GM12865 (cell line): ENCODE measurements around the gene VPS37D.
"Not testable (repeated sequence)": the region's sequence is repeated elsewhere in the genome, so short reads cannot be mapped to it uniquely, and the experiment has no call there.

ENCODE experiments used
- DNase-seq: peaks from one replicate; pipeline ENCODE4 v3.0.0; 2010; ENCODE audit warnings: low read depth
- H3K4me3 ChIP-seq: 2 replicates; pipeline ENCODE4 v1.5.1; 2011; ENCODE audit warnings: mild to moderate bottlenecking, low read depth, low read length, control low read depth
- TF ChIP-seq, protein P1 (sequence below): IDR thresholded peaks from 2 replicates; pipeline ENCODE4 v1.5.1; 2011; ENCODE audit warnings: low read length, control low read depth, low read depth, inconsistent platforms; ENCODE audit not compliant: insufficient read depth; ENCODE audit errors: missing control alignments

Gene VPS37D

DNA sequence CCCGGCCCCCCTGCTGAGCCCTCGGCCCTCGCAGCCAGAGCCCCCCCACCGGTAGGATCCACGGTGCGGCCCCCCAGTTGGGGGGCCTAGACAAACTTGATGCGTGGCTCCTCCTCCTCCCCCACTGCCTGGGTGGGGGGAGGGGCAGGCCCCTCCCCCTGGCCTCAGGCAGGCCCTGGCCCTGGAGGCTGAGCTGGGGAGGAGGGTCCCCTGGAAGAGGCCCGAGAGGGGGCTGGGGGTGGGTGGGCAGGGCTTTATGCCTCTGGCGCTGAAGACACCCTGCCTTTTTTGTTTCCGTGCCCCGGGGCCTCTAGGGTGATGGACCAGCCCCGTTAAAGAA lies 3.7 kb downstream of the VPS37D start:
- TF ChIP-seq, protein P1, sequence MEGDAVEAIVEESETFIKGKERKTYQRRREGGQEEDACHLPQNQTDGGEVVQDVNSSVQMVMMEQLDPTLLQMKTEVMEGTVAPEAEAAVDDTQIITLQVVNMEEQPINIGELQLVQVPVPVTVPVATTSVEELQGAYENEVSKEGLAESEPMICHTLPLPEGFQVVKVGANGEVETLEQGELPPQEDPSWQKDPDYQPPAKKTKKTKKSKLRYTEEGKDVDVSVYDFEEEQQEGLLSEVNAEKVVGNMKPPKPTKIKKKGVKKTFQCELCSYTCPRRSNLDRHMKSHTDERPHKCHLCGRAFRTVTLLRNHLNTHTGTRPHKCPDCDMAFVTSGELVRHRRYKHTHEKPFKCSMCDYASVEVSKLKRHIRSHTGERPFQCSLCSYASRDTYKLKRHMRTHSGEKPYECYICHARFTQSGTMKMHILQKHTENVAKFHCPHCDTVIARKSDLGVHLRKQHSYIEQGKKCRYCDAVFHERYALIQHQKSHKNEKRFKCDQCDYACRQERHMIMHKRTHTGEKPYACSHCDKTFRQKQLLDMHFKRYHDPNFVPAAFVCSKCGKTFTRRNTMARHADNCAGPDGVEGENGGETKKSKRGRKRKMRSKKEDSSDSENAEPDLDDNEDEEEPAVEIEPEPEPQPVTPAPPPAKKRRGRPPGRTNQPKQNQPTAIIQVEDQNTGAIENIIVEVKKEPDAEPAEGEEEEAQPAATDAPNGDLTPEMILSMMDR = no peak
- no peak for DNase-seq
- H3K4me3 ChIP-seq = no peak overlapping the region

DNA sequence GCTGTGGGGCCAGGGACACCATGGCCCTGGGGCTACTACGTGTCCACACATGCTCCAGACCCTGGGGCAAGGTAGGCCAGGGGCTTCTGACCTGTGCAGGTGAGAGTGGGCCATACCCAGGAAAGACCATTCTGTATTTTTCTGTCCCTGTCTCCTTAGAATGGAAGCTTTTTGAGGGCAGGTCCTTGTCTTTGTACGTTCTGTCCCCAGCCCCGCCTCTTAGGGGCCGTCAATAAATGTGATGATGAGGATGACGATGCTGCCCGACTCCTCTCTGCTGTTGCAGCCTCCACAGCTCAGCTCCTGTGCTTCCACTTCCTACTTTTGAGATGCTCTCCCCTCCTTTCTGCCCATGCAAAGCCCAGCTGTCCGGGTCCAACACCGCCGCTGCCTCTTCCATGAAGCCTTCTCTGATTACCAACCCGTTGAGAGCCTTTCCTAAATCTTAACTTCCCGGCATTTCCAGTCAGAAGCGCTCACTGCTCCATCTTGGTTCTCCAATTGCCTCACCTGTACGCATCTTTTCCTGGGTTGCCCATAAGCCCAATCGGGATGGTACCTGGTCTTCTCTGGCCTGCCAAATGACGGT lies 4.3 kb downstream of the VPS37D start:
- H3K4me3 ChIP-seq = no peak overlapping the region
- DNase-seq = no peak
- TF ChIP-seq, protein P1 = no peak

DNA sequence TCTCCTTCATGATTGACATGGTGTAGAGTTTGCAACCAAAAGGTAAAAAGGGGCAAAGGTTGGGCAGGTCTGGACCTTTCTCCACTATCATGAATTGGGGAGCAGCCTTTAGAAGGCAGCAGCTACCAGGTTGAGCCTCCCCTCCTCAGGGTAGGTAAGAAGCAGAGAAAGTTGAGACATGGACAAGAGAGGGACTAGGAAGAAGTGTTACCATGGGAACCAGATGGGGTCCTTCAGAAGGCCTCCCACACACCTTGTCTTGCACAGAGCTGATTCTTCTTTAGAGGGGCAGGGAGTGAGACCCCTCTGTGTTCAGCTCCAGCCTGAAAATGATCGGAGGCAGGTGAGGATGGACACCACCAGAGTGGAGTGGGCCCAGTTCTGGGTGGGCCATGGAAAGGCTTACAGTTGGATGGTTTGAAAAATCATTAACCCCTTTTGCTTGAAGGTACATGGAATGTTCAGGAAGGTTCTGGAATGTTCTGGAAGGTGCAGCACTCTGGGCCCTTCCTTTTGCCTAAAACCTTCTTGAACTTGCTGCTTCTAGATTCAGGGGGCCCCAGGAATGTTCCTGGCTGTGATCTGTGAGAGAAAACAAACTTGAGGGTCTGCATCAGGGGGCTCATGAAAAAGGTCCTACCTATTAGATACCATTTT lies 7.0 kb downstream of the VPS37D start:
- TF ChIP-seq, protein P1 = no peak
- H3K4me3 ChIP-seq = no peak overlapping the region
- no peak for DNase-seq

DNA sequence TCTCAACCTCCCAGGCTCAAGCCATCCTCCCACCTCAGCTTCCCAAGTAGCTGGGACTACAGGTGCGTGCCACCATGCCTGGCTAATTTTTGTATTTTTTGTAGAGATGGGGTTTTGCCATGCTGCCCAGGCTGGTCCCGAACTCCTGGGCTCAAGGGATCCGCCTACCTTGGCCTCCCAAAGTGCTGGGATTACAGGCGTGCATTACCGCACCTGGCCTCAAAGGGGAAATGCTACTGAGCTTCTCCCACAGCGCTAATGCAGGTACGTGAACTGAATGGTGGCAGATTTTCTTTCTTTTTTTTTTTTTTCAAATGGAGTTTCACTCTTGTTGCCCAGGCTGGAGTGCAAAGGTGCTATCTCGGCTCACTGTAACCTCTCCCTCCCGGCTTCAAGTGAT lies 8.4 kb downstream of the VPS37D start:
- not testable (repeated sequence) for DNase-seq, H3K4me3 ChIP-seq

DNA sequence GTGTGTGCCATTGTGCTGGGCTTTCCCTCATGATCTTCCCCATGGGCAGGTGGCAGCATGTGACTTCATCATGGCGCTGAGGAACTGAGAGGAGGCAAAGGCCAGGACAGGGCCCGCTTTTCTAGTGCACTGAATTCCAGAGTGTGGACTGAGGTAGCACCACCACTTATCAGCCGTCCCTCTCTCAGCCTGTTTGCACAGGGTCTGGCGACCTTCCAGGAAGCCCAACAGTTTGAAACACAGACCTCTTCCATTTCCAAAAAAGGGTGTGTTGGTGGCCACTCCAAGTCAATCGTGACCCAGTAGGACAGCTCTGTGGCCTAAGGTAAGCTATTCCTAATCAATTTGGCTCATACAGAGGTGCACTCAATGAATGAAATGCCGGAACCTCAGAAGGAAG lies 11.2 kb downstream of the VPS37D start:
- TF ChIP-seq, protein P1 = no peak
- H3K4me3 ChIP-seq = no peak overlapping the region
- DNase-seq = no peak

DNA sequence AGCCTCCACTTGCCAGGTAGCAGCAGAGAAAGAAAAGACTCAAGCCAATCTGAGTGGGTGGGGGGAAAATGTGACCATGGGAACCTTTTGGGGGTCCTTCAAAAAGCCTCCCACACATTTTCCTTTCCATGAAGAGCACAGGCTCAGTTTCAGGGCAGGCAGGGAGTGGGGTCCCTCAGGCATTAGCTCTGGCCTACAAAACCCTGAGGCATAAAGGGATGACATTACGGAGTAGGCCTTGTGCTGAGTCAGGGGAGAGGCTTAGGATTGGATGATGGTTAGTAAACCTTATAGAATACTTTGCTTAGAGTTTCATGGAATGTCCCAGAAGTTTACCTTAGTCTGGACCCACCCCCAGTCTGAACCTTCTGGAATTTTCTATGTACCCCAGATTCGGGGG lies 12.1 kb downstream of the VPS37D start:
- TF ChIP-seq, protein P1 = no peak
- H3K4me3 ChIP-seq = no peak overlapping the region
- DNase-seq = no peak

DNA sequence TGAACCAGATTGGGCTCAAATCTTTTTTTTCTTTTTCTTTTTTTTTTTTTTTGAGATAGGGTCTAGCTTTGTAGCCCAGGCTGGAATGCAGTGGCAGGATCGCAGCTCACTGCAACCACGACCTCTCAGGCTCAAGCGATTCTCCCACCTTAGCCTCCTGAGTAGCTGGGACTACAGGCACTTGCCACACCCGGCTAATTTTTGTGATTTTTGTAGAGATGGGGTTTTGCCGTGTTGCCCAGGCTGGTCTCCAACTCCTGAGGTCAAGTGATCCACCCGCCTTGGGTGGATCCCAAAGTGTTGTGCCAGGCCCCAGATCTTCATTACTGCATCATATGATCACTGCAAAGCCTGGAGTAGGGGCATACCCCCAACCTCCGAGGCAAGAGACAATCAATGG lies 12.9 kb downstream of the VPS37D start:
- TF ChIP-seq, protein P1 = no peak
- DNase-seq = no peak
- H3K4me3 ChIP-seq = no peak overlapping the region
